NCI-H748 (cell line): ENCODE measurements around the gene CCR7.

Source experiments
- DNase-seq: peaks from one replicate; lab custom pipeline; 2025; ENCODE audit not compliant: unreplicated experiment; lab: John Stamatoyannopoulos, UW

CCR7 gene

GRCh38 chr17:40564883-40565768, at the start of gene CCR7:
CCR7 (minus strand) TSS chr17:40565472; CDS start chr17:40565409, 63 bp downstream.
- DNase-seq: no peak

- no peak for DNase-seq
Measured at GRCh38 chr17:40614431-40615067, 49.3 kb upstream of the CCR7 start.

- no peak for DNase-seq
Measured at GRCh38 chr17:40613467-40614154, 48.3 kb upstream of the CCR7 start.

GRCh38 chr17:40612599-40613244, 47.5 kb upstream of the CCR7 start:
- no peak for DNase-seq

GRCh38 chr17:40611840-40612474, 46.7 kb upstream of the CCR7 start:
- no peak for DNase-seq

- no peak for DNase-seq
Measured at GRCh38 chr17:40610359-40610758, 45.1 kb upstream of the CCR7 start.

- no peak for DNase-seq
Measured at GRCh38 chr17:40608061-40608581, 42.8 kb upstream of the CCR7 start.

GRCh38 chr17:40607641-40608040, 42.4 kb upstream of the CCR7 start:
- DNase-seq: no peak

GRCh38 chr17:40606548-40607353, 41.5 kb upstream of the CCR7 start:
- no peak for DNase-seq

GRCh38 chr17:40605306-40605705, 40.0 kb upstream of the CCR7 start:
- DNase-seq: no peak

- DNase-seq: no peak
Measured at GRCh38 chr17:40604327-40605080, 39.2 kb upstream of the CCR7 start.

GRCh38 chr17:40602445-40603443, 37.5 kb upstream of the CCR7 start:
- no peak for DNase-seq

- DNase-seq: no peak
Measured at GRCh38 chr17:40600486-40601046, 35.3 kb upstream of the CCR7 start.

GRCh38 chr17:40599468-40599763, 34.1 kb upstream of the CCR7 start:
- no peak for DNase-seq

GRCh38 chr17:40598619-40599467, 33.6 kb upstream of the CCR7 start:
- no peak for DNase-seq

- DNase-seq: no peak
Measured at GRCh38 chr17:40598301-40598618, 33.0 kb upstream of the CCR7 start.
